ENCODE measurements around the gene SESN1.

SESN1 gene

DNA sequence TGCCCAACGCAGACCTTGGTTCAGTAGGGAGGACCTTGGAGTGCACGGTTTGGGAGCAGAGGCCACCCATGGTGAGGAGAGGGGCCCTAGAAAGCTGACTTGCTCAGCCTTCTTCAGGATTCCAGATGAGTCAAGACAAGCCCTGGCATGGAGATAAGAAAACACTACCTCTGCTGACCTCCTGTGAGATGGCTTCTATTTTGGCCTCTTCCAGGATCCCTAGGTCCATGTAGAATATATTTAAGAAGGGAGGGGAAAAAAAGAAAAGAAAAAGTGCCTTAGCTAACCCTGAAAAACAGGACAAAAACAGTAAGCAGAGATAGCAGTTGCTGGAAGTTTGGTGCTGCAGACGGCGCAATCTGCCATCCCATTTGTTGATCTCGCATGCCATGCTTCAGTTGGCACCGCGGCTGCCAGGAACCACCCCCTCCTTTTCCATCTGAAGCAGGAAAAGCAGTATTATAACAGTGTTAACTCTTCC, 146.4 kb downstream of the SESN1 start:
- ATAC-seq (no peak), DNase-seq (no peak)
- H3K4me1 Mint-ChIP-seq: peaks cover 34% of the 10 kb centered on the region
- no peaks in the 10 kb centered on the region for H3K36me3 Mint-ChIP-seq (ENCODE audit: low read depth)
- H3K27me3 Mint-ChIP-seq: no peaks in the 10 kb centered on the region
- no peak overlapping the region for H3K4me3 Mint-ChIP-seq
- no peaks in the 10 kb centered on the region for H3K9me3 Mint-ChIP-seq
- H3K27ac Mint-ChIP-seq: no peak overlapping the region

- Mint-ChIP-seq H3K27me3 (no peaks in the 10 kb centered on the region), H3K4me3 (no peak overlapping the region), H3K36me3 (ENCODE audit: low read depth) (no peaks in the 10 kb centered on the region), H3K9me3 (no peaks in the 10 kb centered on the region), H3K4me1 (peaks cover 44% of the 10 kb centered on the region), H3K27ac (no peak overlapping the region)
- ATAC-seq: peak; percentile 22
- no peak for DNase-seq
Measured at GRCh38 chr6:108947114-108947854, 147.4 kb downstream of the SESN1 start.

GRCh38 chr6:108946695-108947094, 148.0 kb downstream of the SESN1 start:
- H3K9me3 Mint-ChIP-seq: no peaks in the 10 kb centered on the region
- DNase-seq: no peak
- H3K4me3 Mint-ChIP-seq: no peak overlapping the region
- H3K4me1 Mint-ChIP-seq: peaks cover 49% of the 10 kb centered on the region
- ATAC-seq: no peak
- H3K36me3 Mint-ChIP-seq (ENCODE audit: low read depth): no peaks in the 10 kb centered on the region
- H3K27ac Mint-ChIP-seq: no peak overlapping the region
- no peaks in the 10 kb centered on the region for H3K27me3 Mint-ChIP-seq

GRCh38 chr6:108945681-108946159, 148.9 kb downstream of the SESN1 start:
- H3K9me3 Mint-ChIP-seq: no peaks in the 10 kb centered on the region
- H3K36me3 Mint-ChIP-seq (ENCODE audit: low read depth): no peaks in the 10 kb centered on the region
- DNase-seq: no peak
- H3K27ac Mint-ChIP-seq: no peak overlapping the region
- no peaks in the 10 kb centered on the region for H3K27me3 Mint-ChIP-seq
- no peak overlapping the region for H3K4me3 Mint-ChIP-seq
- H3K4me1 Mint-ChIP-seq: peaks cover 55% of the 10 kb centered on the region
- no peak for ATAC-seq

- Mint-ChIP-seq H3K4me3 (no peak overlapping the region), H3K4me1 (peaks cover 55% of the 10 kb centered on the region), H3K9me3 (no peaks in the 10 kb centered on the region), H3K27ac (no peak overlapping the region), H3K27me3 (no peaks in the 10 kb centered on the region), H3K36me3 (ENCODE audit: low read depth) (no peaks in the 10 kb centered on the region)
- DNase-seq (no peak), ATAC-seq (no peak)
Measured at GRCh38 chr6:108944707-108945680, 149.7 kb downstream of the SESN1 start.

GRCh38 chr6:108944071-108944470, 150.6 kb downstream of the SESN1 start:
- DNase-seq (no peak), ATAC-seq (no peak)
- Mint-ChIP-seq H3K4me1 (peaks cover 59% of the 10 kb centered on the region), H3K9me3 (peaks cover 8% of the 10 kb centered on the region), H3K36me3 (ENCODE audit: low read depth) (no peaks in the 10 kb centered on the region), H3K4me3 (no peak overlapping the region), H3K27ac (no peak overlapping the region), H3K27me3 (no peaks in the 10 kb centered on the region)

DNA sequence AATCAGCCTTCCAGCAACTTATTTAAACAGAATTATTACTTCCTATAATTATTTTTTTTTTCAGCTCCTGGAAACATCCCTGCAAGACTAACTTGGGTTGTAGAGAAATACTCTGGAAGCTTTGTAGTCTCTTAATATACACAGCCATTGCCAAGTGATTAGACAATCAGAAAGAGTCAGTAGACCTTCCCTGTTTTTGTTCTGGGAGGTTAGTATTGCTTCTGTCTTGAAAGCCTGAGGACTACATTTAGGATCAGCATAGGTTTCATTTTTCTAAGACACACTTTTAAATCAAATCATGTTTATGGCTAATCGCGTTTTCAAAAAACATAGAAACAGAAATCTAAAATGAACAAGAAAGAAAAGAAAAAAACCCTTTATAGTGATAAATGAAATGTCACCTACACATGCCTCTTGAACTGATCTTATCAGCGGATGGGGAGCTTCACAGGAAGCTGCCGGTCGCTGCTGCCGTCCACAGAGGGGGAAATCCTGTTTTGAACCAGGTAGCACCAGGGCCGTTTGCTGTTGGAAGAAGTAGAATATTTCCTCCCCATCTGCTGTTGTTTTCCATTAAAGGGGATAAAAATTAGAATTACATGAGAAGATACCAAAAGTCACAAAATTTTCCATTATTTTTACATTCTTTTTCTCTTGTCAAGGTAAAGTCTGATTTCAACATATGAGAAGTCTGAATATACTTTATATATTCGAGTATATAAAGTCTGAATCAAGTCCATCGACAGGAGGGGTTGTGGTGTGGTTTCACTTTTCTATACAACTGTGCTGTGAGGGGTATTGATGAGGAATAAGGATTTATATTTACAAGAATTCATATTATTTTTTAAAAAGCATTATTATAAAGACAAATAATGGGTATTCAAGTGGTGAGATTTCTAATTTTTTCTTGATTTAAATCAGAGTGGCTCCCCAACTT, 151.8 kb downstream of the SESN1 start:
- Mint-ChIP-seq H3K27me3 (no peaks in the 10 kb centered on the region), H3K4me1 (peaks cover 57% of the 10 kb centered on the region), H3K36me3 (ENCODE audit: low read depth) (no peaks in the 10 kb centered on the region), H3K27ac (peak overlapping the region; percentile 80), H3K9me3 (peaks cover 8% of the 10 kb centered on the region), H3K4me3 (peak overlapping the region; percentile 69)
- DNase-seq (peak; percentile 55), ATAC-seq (peak; percentile 90)

DNA sequence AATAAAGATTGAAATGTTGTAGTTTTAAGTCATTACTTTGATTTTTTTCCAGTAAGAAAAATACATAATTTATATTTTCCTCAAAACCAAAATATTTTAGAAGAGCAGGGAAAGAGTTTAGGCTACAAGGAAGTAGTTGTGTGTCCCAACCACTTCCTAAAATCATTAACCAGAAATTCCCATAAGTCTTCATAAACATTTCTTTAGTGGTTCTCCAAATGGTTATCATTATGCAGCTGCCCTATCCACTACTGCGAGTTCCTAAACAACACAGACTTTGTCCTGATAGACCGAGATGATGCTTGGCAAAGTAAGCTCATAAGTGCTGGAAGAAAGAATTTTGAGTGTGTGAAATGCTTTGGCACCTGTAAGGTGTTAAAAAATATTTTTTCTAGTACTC, 152.8 kb downstream of the SESN1 start:
- Mint-ChIP-seq H3K27me3 (no peaks in the 10 kb centered on the region), H3K4me3 (no peak overlapping the region), H3K27ac (no peak overlapping the region), H3K9me3 (peaks cover 8% of the 10 kb centered on the region), H3K4me1 (peaks cover 50% of the 10 kb centered on the region), H3K36me3 (ENCODE audit: low read depth) (no peaks in the 10 kb centered on the region)
- ATAC-seq (no peak), DNase-seq (no peak)

- Mint-ChIP-seq H3K4me1 (peaks cover 44% of the 10 kb centered on the region), H3K9me3 (peaks cover 8% of the 10 kb centered on the region), H3K36me3 (ENCODE audit: low read depth) (no peaks in the 10 kb centered on the region), H3K27ac (no peak overlapping the region), H3K27me3 (no peaks in the 10 kb centered on the region), H3K4me3 (no peak overlapping the region)
- no peak for DNase-seq
- ATAC-seq: no peak
Measured at GRCh38 chr6:108941281-108941680, 153.4 kb downstream of the SESN1 start.

GRCh38 chr6:108940741-108941140, 153.9 kb downstream of the SESN1 start:
- Mint-ChIP-seq H3K27ac (no peak overlapping the region), H3K4me3 (no peak overlapping the region), H3K27me3 (no peaks in the 10 kb centered on the region)

GRCh38 chr6:108937170-108937569, 157.5 kb downstream of the SESN1 start:
- Mint-ChIP-seq H3K36me3 (ENCODE audit: low read depth) (no peaks in the 10 kb centered on the region), H3K9me3 (peaks cover 8% of the 10 kb centered on the region), H3K4me1 (peaks cover 14% of the 10 kb centered on the region), H3K4me3 (no peak overlapping the region), H3K27ac (no peak overlapping the region), H3K27me3 (no peaks in the 10 kb centered on the region)
- ATAC-seq (no peak), DNase-seq (no peak)

More at GRCh38 chr6:108940741-108941140, 153.9 kb downstream of the SESN1 start:
- peaks cover 8% of the 10 kb centered on the region for H3K9me3 Mint-ChIP-seq
- peaks cover 43% of the 10 kb centered on the region for H3K4me1 Mint-ChIP-seq
- ATAC-seq (no peak), DNase-seq (no peak)
- H3K36me3 Mint-ChIP-seq (ENCODE audit: low read depth): no peaks in the 10 kb centered on the region
